Transverse colon (tissue), 3 donors: ENCODE data around the gene SSH3.

ENCODE experiments used
- CTCF ChIP-seq, 5 experiments: fragments of 200-600 bp in 3 of 5; fragments of 450-650 bp in 2 of 5; sonication (generic) in 3 of 5; IDR thresholded peaks; 1 replicate in 2 of 5; 2 replicates in 3 of 5; pipeline ENCODE4 v1.5.1; 2016 to 2017; ENCODE audit warnings: antibody characterized with exemption in 5 of 5, inconsistent platforms in 3 of 5, mild to moderate bottlenecking in 2 of 5, moderate library complexity in 1 of 5
- POLR2A ChIP-seq: fragments of 450-650 bp; IDR thresholded peaks from one replicate; pipeline ENCODE4 v1.6.1; 2016; ENCODE audit warnings: antibody characterized with exemption, mild to moderate bottlenecking, moderate library complexity

GRCh38 chr11:67310246-67311050 lies 7.1 kb downstream of the SSH3 start:
- TF ChIP-seq POLR2A (no peak), CTCF (IDR thresholded peaks at IDR 0.05) (no peak)
